BE2C (cell line): ENCODE measurements around the gene BMP2K.

Experiments used
- DNase-seq: peaks from one replicate; pipeline ENCODE4 v3.0.0-alpha.2; 2020
- H3K27me3 ChIP-seq: fragments of 250-450 bp; sonication (Bioruptor Pico); 2 replicates; pipeline ENCODE4 v1.5.1; 2020; ENCODE audit warnings: mild to moderate bottlenecking
- H3K36me3 ChIP-seq: fragments of 250-450 bp; sonication (Bioruptor Pico); 2 replicates; pipeline ENCODE4 v1.5.1; 2020; ENCODE audit warnings: mild to moderate bottlenecking
- H3K4me1 ChIP-seq: fragments of 250-450 bp; sonication (Bioruptor Pico); 2 replicates; pipeline ENCODE4 v1.5.1; 2020
- H3K4me3 ChIP-seq: 2 replicates; pipeline ENCODE4 v1.5.1; 2011; ENCODE audit warnings: low read depth, low read length
- H3K9me3 ChIP-seq: fragments of 250-450 bp; sonication (Bioruptor Pico); 2 replicates; pipeline ENCODE4 v1.5.1; 2020
- TF ChIP-seq, protein P1 (sequence below): IDR thresholded peaks from 2 replicates; pipeline ENCODE4 v1.5.1; 2012; ENCODE audit warnings: mild to moderate bottlenecking, low read depth, low read length

BMP2K gene

DNA sequence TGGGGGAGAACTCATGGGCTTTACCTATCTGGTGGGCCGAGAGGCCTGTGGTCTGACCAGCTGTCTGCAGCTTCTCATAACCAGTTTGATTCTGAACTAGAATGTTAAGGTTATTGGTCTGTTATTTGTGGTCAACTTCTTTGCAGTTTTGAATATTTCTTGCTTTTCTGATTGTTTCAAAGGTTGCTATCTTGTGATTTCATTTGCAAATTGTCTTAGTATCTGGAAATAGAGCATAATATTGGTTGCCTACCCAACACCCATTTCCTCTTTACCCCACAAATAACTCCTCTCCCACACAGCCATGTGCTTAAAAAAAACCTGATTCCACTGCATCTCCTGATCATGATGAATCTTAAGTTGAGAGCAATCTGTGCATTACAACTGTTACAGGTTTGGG, 39.1 kb upstream of the BMP2K start:
- Histone ChIP-seq H3K27me3 (no peaks in the 10 kb centered on the region), H3K4me1 (no peaks in the 10 kb centered on the region), H3K36me3 (no peaks in the 10 kb centered on the region), H3K4me3 (no peak overlapping the region), H3K9me3 (no peaks in the 10 kb centered on the region)
- TF ChIP-seq, protein P1, sequence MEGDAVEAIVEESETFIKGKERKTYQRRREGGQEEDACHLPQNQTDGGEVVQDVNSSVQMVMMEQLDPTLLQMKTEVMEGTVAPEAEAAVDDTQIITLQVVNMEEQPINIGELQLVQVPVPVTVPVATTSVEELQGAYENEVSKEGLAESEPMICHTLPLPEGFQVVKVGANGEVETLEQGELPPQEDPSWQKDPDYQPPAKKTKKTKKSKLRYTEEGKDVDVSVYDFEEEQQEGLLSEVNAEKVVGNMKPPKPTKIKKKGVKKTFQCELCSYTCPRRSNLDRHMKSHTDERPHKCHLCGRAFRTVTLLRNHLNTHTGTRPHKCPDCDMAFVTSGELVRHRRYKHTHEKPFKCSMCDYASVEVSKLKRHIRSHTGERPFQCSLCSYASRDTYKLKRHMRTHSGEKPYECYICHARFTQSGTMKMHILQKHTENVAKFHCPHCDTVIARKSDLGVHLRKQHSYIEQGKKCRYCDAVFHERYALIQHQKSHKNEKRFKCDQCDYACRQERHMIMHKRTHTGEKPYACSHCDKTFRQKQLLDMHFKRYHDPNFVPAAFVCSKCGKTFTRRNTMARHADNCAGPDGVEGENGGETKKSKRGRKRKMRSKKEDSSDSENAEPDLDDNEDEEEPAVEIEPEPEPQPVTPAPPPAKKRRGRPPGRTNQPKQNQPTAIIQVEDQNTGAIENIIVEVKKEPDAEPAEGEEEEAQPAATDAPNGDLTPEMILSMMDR: no peak
- no peak for DNase-seq

DNA sequence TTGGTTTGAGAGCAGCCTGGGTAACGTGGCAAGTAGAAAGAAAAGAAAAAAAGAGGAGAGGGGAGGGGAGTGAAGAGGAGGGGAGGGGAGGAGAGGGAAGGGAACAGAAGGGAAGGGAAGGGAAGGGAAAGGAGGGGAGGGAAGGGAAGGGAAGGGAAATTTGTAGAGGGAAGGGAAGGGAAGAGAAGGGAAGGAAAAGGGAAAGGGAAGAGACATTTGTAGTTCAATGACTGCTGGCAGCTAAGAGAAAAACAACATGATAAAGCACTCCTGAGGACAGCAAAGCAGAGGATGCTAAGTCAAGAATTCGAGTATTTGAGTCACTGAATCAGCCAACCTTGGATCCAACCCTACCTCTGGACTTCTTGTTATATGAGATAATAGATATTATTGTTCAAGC, 38.2 kb upstream of the BMP2K start:
- Histone ChIP-seq H3K4me3 (no peak overlapping the region), H3K36me3 (no peaks in the 10 kb centered on the region), H3K9me3 (no peaks in the 10 kb centered on the region), H3K4me1 (no peaks in the 10 kb centered on the region), H3K27me3 (no peaks in the 10 kb centered on the region)
- TF ChIP-seq, protein P1: no peak
- no peak for DNase-seq

DNA sequence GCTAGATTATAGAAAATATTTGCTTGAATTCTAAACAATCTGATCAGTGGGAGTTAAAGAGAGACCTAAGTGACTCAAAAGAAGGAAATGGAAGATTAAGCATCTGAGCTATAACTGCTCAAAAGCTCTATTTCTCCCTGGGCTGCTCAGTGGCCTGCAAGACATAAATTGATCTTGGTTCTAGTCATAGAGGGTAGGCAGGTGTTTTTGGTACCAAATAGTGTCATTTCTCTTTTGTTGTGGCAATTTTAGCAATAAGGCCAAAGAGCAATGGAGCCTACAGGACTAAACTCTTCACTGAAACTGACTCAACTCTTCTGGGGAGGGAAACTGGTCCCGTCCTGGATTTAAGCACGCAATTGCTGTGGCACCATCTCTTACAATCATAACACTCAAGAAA, 33.9 kb upstream of the BMP2K start:
- Histone ChIP-seq H3K27me3 (no peaks in the 10 kb centered on the region), H3K4me3 (no peak overlapping the region), H3K9me3 (no peaks in the 10 kb centered on the region), H3K36me3 (no peaks in the 10 kb centered on the region), H3K4me1 (no peaks in the 10 kb centered on the region)
- DNase-seq: no peak
- TF ChIP-seq, protein P1: no peak

DNA sequence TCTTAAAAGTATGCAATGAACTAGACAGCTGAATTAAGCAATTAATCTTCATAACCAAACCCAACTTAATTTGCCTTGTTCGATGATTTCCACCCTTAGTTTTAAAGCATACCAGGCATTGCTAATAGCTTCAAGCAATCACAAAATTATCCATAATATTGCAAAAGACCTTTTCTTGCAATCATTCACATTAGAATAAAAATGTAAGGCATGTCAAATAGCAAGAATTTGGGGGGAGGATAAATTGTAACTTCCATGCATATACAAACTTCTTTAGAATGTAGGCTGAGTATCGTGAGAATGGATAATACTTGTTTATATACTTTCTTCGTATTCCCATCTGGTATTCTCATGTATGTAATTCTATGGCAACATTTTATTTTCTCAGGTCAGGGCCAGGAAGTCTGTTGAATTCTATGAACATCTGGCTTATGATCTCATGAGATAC, 28.7 kb upstream of the BMP2K start:
- DNase-seq: no peak
- H3K9me3 ChIP-seq: no peaks in the 10 kb centered on the region

DNA sequence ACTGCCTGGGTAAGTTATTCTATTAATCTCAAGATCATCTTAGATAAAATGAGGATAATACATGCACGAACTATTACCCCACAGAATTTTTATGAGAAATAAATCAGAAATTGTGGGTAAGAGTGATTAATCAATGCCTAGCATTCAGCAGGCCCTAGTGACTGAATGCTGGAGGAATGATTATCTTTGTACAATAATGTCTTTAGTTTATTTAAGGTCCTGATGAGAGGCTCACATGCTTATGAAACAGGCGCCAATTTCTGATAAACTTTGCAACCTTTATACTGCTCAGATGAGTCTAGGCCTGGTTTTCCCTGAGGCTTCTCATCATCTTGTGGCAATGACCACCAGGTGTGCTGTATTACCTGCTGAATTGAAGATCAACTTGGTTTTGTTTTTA, 27.8 kb upstream of the BMP2K start:
- Histone ChIP-seq H3K36me3 (no peaks in the 10 kb centered on the region), H3K4me3 (no peak overlapping the region), H3K9me3 (no peaks in the 10 kb centered on the region), H3K27me3 (no peaks in the 10 kb centered on the region), H3K4me1 (no peaks in the 10 kb centered on the region)
- TF ChIP-seq, protein P1: no peak
- no peak for DNase-seq

More for the DNA sequence above, 28.7 kb upstream of the BMP2K start:
- H3K4me3 ChIP-seq: no peak overlapping the region
- no peaks in the 10 kb centered on the region for H3K4me1 ChIP-seq
- no peaks in the 10 kb centered on the region for H3K36me3 ChIP-seq
- TF ChIP-seq, protein P1: no peak
- H3K27me3 ChIP-seq: no peaks in the 10 kb centered on the region

DNA sequence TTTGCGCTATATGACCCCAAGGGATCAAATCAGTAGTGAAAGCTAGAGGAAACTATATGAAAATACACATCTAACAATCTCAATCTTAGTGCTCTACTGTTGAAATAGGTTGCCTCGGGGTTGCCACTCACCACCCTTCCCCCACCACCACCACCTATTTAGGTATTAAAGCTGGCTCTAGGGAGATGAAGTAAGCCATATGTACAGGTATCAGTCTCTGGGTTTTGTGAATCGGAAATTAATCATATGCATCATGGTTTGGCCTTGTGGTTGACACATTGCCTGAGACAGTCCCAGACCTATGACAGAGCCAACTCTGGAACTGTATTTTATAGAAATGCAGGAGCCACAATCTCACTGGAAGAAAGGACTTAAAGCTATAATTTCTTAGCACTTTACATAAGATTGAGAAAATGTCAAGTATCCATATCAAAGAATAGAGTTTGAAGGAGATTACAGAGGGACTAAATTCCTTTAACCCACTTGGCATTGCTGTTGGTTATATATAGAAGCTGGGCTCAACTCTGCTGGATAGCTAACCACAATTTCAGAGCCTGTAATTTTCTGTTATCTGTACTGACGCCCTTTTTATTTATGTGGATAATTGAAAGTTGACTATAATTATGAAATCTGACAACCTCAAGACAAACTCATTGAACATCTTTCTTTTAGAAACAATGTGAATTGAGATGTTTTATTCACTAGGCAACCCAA, 26.7 kb upstream of the BMP2K start:
- Histone ChIP-seq H3K9me3 (no peaks in the 10 kb centered on the region), H3K4me1 (no peaks in the 10 kb centered on the region), H3K4me3 (no peak overlapping the region), H3K36me3 (no peaks in the 10 kb centered on the region), H3K27me3 (no peaks in the 10 kb centered on the region)
- no peak for DNase-seq
- TF ChIP-seq, protein P1: no peak
